Activated CD4-positive, alpha-beta T cell treated with anti-CD3 and anti-CD28 coated beads, Interleukin-2, amount 50 U/mL, for 16 hours (primary cell): ENCODE measurements around the gene TCP1.
"Not testable (repeated sequence)": the region's sequence is repeated elsewhere in the genome, so short reads cannot be mapped to it uniquely, and the experiment has no call there.

Experiments used
- DNase-seq: peaks from one replicate; pipeline ENCODE4 v3.0.0-alpha.2; 2020

Gene TCP1

DNA sequence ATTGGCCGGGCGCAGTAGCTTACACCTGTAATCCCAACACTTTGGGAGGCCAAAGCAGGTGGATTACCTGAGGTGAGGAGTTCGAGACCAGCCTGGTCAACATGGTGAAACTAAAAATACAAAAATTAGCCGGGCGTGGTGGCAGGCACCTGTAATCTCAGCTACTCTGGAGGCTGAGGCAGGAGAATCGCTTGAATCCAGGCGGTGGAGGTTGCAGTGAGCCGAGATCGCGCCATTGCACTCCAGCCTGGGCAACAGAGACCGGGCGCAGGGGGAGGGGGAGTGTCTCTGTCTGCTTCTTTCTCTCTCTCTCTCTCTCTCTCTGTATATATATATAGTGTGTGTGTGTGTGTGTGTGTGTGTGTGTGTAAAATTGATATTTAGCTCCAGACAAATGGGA is 56.9 kb downstream of the TCP1 start:
- DNase-seq: not testable (repeated sequence)

DNA sequence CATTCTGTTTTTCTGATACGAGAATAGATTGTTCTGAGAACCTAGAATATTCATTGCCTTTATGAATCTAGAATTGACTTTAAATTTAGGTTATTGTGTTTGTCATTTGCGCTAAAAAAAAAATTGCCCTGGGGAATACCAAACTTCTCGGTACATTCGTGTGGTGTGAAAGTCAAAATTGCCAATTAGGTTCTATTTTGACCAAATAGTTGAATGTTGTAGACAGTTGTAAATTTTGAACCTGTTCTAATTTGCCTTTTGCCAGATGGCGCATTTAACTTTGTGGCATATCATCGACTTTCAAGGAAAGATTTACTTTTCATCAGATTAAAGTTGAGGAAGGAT is 59.1 kb downstream of the TCP1 start:
- DNase-seq: no peak

- no peak for DNase-seq
Observed at GRCh38 chr6:159729598-159730331, 59.6 kb downstream of the TCP1 start.

DNA sequence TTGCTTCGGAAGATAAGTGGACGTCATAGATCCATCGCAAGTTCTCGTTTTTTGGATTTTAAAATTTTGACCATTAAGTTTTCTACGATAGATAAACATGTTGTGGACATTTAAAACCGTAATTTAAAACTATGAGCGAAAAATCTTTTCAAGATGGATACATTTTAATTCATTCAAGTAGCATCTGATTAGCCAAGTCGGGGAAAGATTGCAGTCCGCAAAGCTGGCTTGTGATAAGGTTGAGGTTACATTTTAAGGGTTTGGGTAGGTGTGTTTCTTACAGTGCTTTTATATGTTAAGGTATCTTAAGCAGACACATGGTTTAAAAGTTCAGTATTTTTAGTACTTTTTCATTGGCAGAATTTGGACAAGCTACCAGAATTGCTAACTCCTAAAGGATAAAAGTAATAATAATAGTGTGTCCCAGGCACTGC is 60.9 kb downstream of the TCP1 start:
- no peak for DNase-seq
